GM18909 (cell line): ENCODE data around the gene PLXNC1.

Source experiments
- ATAC-seq: cut with Tn5 transposase; IDR thresholded peaks from one replicate; pipeline ENCODE4 v1.9.1; 2021; ENCODE audit warnings: mild to moderate bottlenecking; ENCODE audit not compliant: unreplicated experiment, poor library complexity

The PLXNC1 gene

GRCh38 chr12:94147991-94148738 is at the start of gene PLXNC1:
TSS of gene PLXNC1 (plus strand) at chr12:94148577. CDS start at chr12:94148972, 395 bp downstream.
- ATAC-seq, result peak; percentile 40

DNA sequence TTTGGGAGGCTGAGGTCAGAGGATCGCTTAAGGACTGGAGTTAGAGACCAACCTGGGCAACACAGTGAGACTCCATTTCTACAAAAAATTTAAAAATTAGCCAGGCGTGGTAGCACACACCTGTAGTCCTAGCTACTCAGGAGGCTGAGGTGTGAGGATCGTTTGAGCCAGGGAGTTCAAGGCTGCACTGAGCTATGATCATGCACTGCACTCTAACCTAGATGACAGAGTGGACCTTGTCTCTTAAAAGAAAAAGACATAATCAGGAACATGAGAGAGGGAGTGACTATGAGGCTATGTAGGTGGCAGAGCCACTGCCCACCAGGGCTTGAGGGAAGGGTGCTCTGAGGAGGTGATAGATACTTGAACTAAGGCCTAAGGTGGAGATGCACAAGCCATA is 49.2 kb upstream of the PLXNC1 start:
- ATAC-seq, result no peak

- ATAC-seq, result no peak
Measured at GRCh38 chr12:94099632-94100031, 48.7 kb upstream of the PLXNC1 start.

GRCh38 chr12:94100211-94100627 is 48.2 kb upstream of the PLXNC1 start:
- ATAC-seq, result no peak

- peak; percentile 63 for ATAC-seq
Measured at GRCh38 chr12:94100990-94101737, 47.2 kb upstream of the PLXNC1 start.

GRCh38 chr12:94101738-94102660 is 46.4 kb upstream of the PLXNC1 start:
- peak; percentile 84 for ATAC-seq

DNA sequence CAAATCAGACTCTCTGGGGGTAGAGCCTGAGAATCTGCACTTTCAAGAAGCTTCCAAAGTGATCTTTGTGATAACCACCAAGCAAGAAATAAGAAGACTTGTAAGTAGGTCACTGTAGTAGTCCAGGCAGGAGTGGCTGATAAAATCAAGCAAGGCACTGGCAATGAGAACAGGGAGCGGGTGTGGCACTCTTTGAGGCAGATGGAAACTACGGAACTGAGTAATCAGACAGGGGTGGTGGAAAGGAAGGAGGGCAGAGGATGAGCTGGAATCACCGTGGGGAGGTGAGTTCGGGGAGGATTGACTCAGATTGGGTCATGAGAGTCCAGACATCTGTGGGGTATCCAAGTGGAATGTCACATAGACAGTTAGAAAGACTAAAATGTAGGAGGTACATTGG is 44.4 kb upstream of the PLXNC1 start:
- ATAC-seq, result no peak

DNA sequence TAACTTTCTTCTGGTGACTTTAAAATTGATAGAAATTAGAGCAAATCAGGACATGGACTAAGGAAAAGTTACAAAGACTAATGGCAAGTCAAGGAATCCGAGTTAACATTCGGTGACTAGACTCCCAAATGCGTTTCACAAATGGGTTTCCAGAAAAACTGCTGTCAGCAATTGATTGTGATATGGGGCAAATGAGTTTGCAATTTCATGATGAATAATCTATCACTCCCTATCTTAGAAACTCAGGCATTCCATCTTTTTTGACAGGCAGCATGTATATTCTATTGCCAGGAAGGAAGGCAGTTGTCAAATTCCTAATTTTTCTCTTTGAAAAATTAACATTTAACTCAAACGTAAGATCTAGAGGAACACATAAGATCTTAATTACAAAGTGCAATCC is 40.5 kb upstream of the PLXNC1 start:
- no peak for ATAC-seq

- ATAC-seq, result no peak
Measured at GRCh38 chr12:94109160-94109559, 39.2 kb upstream of the PLXNC1 start.

- ATAC-seq, result no peak
Measured at GRCh38 chr12:94110258-94110657, 38.1 kb upstream of the PLXNC1 start.

DNA sequence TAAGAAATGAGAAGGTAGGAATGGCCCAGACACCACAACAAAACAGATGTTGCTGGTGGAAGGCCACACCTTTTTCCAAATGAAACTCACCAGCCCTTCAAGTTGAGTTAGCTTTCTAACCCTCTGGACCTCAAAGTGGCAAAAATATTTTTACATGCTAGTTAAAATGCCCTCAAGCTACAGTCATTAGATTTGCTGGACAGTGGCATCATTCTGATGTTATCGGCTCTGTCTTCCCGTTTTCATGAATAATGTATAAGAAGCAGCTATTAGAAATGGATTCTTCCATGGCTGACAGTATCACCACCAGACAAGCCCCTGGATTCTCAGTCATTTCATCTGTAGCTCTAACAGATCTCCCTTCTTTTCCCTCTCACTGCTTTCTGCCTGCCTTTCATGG is 37.1 kb upstream of the PLXNC1 start:
- no peak for ATAC-seq

GRCh38 chr12:94112121-94112520 is 36.3 kb upstream of the PLXNC1 start:
- no peak for ATAC-seq

DNA sequence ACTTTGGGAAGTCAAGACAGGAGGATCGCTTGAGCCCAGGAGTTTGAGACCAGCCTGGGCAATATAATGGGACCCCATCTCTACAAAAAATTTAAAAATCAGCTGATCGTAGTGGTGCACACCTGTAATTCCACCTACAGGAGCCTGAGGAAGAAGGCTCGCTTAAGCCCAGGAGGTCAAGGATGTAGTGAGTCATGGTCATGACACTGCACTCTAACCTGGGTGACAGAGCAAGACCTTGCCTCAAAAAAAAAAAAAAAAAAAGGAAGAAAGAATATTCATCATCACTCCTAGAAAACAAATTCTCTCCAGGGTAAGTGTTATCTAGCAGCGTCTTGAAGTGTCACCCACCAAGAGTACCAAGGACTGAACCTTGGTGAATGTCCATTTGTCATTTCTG is 34.2 kb upstream of the PLXNC1 start:
- ATAC-seq, result no peak

DNA sequence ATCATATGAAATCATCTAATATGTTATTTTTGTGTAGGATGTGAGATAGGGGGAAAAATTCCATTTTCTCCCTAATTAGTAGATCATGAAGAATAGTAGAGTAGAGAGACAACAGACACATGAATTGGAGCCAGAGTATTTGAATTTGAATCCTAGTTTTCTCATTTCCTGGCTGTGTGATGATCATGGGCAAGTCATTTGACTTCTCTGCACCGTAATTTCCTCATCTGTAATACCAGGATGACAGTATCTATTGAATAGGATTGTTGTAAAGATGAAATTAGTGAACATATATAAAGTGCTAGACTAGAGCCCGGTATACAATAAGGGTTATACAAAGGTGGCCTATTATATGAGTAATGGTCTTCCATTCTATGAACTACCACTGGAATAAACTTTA is 32.2 kb upstream of the PLXNC1 start:
- ATAC-seq, result no peak

DNA sequence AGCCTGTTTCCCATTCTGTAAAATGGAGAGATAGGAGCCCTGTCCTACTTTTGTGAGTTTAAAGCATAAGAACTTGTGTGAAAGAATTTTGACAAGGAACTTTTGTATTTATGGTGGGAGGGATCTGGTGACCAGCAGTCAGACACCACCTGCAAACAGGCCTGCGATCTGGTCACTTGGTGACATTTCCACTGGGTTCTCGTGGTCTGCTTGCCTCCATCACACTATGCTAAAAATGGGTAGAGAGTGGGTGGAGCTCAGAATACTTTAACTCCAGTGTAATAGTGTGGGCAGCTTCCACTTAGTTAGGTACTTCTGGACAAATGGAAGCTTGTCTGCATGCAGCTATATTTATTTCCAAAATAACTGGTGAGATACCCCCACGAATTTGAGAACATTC is 26.5 kb upstream of the PLXNC1 start:
- ATAC-seq, result no peak

- ATAC-seq, result no peak
Measured at GRCh38 chr12:94122591-94122990, 25.8 kb upstream of the PLXNC1 start.

DNA sequence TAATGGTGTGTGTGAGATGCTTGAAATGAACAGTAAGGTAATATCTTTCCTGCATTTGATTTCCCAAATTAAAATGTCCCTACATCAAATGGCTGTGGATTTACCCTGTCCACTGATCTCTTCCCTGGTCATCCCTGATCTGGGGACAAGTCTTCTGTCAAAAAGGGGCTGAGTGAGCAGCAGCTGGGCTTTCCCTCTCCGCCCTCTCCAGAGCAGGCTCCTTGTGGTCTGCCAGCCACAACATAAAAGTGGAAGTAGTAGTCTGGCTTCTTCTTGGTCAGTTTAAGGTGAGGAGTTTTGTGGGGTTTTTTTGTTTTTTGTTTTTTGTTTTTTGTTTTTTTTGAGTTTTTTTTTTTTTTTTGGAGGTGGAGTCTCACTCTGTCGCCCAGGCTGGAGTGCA is 25.2 kb upstream of the PLXNC1 start:
- ATAC-seq, result no peak

DNA sequence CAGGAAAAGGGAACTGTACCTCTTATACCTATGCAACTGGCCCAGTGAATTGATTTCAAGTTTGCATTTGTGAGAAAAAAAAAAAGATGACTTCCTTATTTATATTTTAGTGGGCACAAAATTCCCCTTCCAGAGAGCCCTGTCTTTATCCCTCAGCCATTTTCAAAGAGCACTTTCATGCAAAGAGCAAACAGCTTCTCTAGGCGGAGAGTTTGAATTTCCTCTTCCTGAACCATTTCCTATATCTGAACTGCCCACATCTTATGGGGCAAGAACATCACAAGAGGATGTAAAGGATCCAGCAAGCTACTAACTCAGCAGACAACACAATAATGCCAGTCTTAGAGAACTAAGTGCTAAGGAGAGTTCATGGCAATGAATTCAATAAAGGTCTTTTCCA is 22.3 kb upstream of the PLXNC1 start:
- no peak for ATAC-seq

DNA sequence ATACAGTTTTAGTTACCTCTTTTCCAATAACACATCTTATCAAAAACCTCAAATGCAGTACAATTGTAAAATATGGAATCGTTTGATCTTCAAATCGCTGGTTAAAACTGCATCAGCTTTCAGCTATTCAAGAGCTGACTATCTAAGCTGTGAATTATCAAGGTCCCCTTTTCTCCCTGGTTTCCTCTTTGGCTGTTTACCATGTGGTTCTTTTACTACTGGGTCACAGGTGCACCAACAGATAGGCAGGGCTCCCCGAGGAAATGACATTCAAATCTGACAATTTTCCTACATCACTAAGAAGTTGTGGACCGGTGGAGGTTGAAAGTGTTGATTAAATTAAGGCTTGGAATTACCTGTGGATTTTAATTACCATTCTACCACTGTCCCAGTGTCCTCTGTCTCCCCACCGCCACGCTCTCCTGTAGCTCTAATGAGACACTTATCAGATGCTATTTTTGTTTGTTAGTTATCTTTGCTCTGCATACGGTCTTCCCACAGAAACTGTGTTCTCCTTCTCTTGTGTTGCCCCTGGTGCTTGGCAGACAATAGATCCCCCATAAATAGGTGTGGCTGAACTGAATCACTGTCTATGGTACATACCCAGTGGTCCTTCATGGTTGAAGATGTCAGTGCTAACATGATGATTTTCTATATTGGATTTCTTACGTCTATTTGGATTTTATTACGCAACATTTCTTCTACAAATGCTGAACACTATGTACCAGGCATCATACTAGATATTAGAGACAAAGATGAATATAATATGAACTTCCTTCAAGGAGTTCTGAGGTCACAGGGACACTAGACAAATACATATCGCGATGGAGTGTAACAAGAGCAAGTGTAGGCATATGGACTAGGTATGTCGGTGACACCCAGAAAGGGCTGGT is 20.9 kb upstream of the PLXNC1 start:
- no peak for ATAC-seq

GRCh38 chr12:94128280-94128679 is 20.1 kb upstream of the PLXNC1 start:
- ATAC-seq, result no peak
